Stimulated activated memory B cell treated with anti-CD40 and anti-IgM and Interleukin-4, amounts not matched to agents 10 μg/mL and 1 μg/mL and 100 μg/mL, for 72 hours (primary cell): ENCODE results near the gene PADI4.

Experiments used
- ATAC-seq: fragments of 150-1000 bp; cut with Tn5 transposase; 2 replicates; pipeline ENCODE4 v1.10.0; 2021
- H3K27ac Mint-ChIP-seq: one replicate; pipeline ENCODE4 v1.8.0; 2022; ENCODE audit warnings: mild to moderate bottlenecking, mixed read lengths
- H3K27me3 Mint-ChIP-seq: one replicate; pipeline ENCODE4 v1.8.0; 2022; ENCODE audit warnings: mixed read lengths
- H3K36me3 Mint-ChIP-seq: one replicate; pipeline ENCODE4 v1.8.0; 2022; ENCODE audit warnings: mixed read lengths
- H3K4me1 Mint-ChIP-seq: one replicate; pipeline ENCODE4 v1.8.0; 2022; ENCODE audit warnings: mixed read lengths
- H3K4me3 Mint-ChIP-seq: one replicate; pipeline ENCODE4 v1.8.0; 2022; ENCODE audit warnings: mild to moderate bottlenecking, moderate library complexity, mixed read lengths
- H3K9me3 Mint-ChIP-seq: one replicate; pipeline ENCODE4 v1.8.0; 2022; ENCODE audit warnings: mixed read lengths

The PADI4 gene

GRCh38 chr1:17363771-17364170, 55.8 kb downstream of the PADI4 start:
- peaks cover 3% of the 10 kb centered on the region for H3K9me3 Mint-ChIP-seq
- no peak overlapping the region for H3K4me3 Mint-ChIP-seq
- H3K27me3 Mint-ChIP-seq, result peaks cover 48% of the 10 kb centered on the region
- no peaks in the 10 kb centered on the region for H3K4me1 Mint-ChIP-seq
- no peaks in the 10 kb centered on the region for H3K36me3 Mint-ChIP-seq
- ATAC-seq, result no peak
- H3K27ac Mint-ChIP-seq, result no peak overlapping the region

GRCh38 chr1:17365293-17365692, 57.3 kb downstream of the PADI4 start:
- H3K36me3 Mint-ChIP-seq, result no peaks in the 10 kb centered on the region
- peaks cover 3% of the 10 kb centered on the region for H3K9me3 Mint-ChIP-seq
- H3K27ac Mint-ChIP-seq, result no peak overlapping the region
- ATAC-seq, result no peak
- H3K27me3 Mint-ChIP-seq, result peaks cover 48% of the 10 kb centered on the region
- no peak overlapping the region for H3K4me3 Mint-ChIP-seq
- no peaks in the 10 kb centered on the region for H3K4me1 Mint-ChIP-seq

GRCh38 chr1:17369466-17369865, 61.5 kb downstream of the PADI4 start:
- Mint-ChIP-seq H3K4me1 (no peaks in the 10 kb centered on the region), H3K27ac (no peak overlapping the region), H3K4me3 (no peak overlapping the region), H3K36me3 (no peaks in the 10 kb centered on the region), H3K9me3 (peaks cover 1% of the 10 kb centered on the region), H3K27me3 (peaks cover 25% of the 10 kb centered on the region)
- ATAC-seq, result no peak

- Mint-ChIP-seq H3K27ac (no peak overlapping the region), H3K4me3 (no peak overlapping the region), H3K4me1 (no peaks in the 10 kb centered on the region), H3K9me3 (no peaks in the 10 kb centered on the region), H3K27me3 (peaks cover 21% of the 10 kb centered on the region), H3K36me3 (no peaks in the 10 kb centered on the region)
- no peak for ATAC-seq
Measured at GRCh38 chr1:17370618-17371017, 62.6 kb downstream of the PADI4 start.

GRCh38 chr1:17371896-17372295, 63.9 kb downstream of the PADI4 start, which contains the start of gene PADI6:
PADI6 (plus strand) TSS chr1:17372196; CDS start chr1:17372246, 50 bp downstream.
- Mint-ChIP-seq H3K4me1 (no peaks in the 10 kb centered on the region), H3K36me3 (no peaks in the 10 kb centered on the region), H3K27ac (no peak within 1 kb of the TSS), H3K9me3 (no peaks in the 10 kb centered on the region), H3K27me3 (peaks cover 13% of the 10 kb centered on the region), H3K4me3 (no peak within 1 kb of the TSS)
- peak; percentile 5 for ATAC-seq

GRCh38 chr1:17372955-17373354, 65.0 kb downstream of the PADI4 start:
- peaks cover 13% of the 10 kb centered on the region for H3K27me3 Mint-ChIP-seq
- no peak overlapping the region for H3K4me3 Mint-ChIP-seq
- H3K4me1 Mint-ChIP-seq, result no peaks in the 10 kb centered on the region
- H3K9me3 Mint-ChIP-seq, result no peaks in the 10 kb centered on the region
- no peak for ATAC-seq
- H3K27ac Mint-ChIP-seq, result no peak overlapping the region
- H3K36me3 Mint-ChIP-seq, result no peaks in the 10 kb centered on the region

- Mint-ChIP-seq H3K27ac (no peak overlapping the region), H3K27me3 (peaks cover 29% of the 10 kb centered on the region), H3K9me3 (no peaks in the 10 kb centered on the region), H3K4me1 (no peaks in the 10 kb centered on the region), H3K4me3 (no peak overlapping the region), H3K36me3 (no peaks in the 10 kb centered on the region)
- ATAC-seq, result no peak
Measured at GRCh38 chr1:17375651-17376050, 67.7 kb downstream of the PADI4 start.

- Mint-ChIP-seq H3K4me3 (no peak overlapping the region), H3K27me3 (peaks cover 34% of the 10 kb centered on the region), H3K9me3 (no peaks in the 10 kb centered on the region), H3K36me3 (no peaks in the 10 kb centered on the region), H3K27ac (no peak overlapping the region), H3K4me1 (no peaks in the 10 kb centered on the region)
- no peak for ATAC-seq
Measured at GRCh38 chr1:17377325-17377953, 69.4 kb downstream of the PADI4 start.

GRCh38 chr1:17381161-17381560, 73.2 kb downstream of the PADI4 start:
- no peaks in the 10 kb centered on the region for H3K9me3 Mint-ChIP-seq
- no peak overlapping the region for H3K4me3 Mint-ChIP-seq
- no peaks in the 10 kb centered on the region for H3K36me3 Mint-ChIP-seq
- H3K4me1 Mint-ChIP-seq, result no peaks in the 10 kb centered on the region
- ATAC-seq, result no peak
- H3K27ac Mint-ChIP-seq, result no peak overlapping the region
- peaks cover 34% of the 10 kb centered on the region for H3K27me3 Mint-ChIP-seq

- Mint-ChIP-seq H3K27me3 (peaks cover 10% of the 10 kb centered on the region), H3K9me3 (no peaks in the 10 kb centered on the region), H3K4me1 (peaks cover 16% of the 10 kb centered on the region), H3K36me3 (no peaks in the 10 kb centered on the region), H3K4me3 (no peak overlapping the region), H3K27ac (no peak overlapping the region)
- no peak for ATAC-seq
Measured at GRCh38 chr1:17392199-17392740, 84.3 kb downstream of the PADI4 start.

- Mint-ChIP-seq H3K36me3 (no peaks in the 10 kb centered on the region), H3K4me1 (peaks cover 16% of the 10 kb centered on the region)
Measured at GRCh38 chr1:17393230-17393629, 85.2 kb downstream of the PADI4 start.

GRCh38 chr1:17397910-17398695, 90.1 kb downstream of the PADI4 start:
- H3K27me3 Mint-ChIP-seq, result peaks cover 10% of the 10 kb centered on the region
- ATAC-seq, result no peak
- peaks cover 8% of the 10 kb centered on the region for H3K4me1 Mint-ChIP-seq
- no peaks in the 10 kb centered on the region for H3K36me3 Mint-ChIP-seq
- H3K9me3 Mint-ChIP-seq, result no peaks in the 10 kb centered on the region
- H3K4me3 Mint-ChIP-seq, result no peak overlapping the region
- H3K27ac Mint-ChIP-seq, result no peak overlapping the region

More at GRCh38 chr1:17393230-17393629, 85.2 kb downstream of the PADI4 start:
- no peaks in the 10 kb centered on the region for H3K9me3 Mint-ChIP-seq
- no peak overlapping the region for H3K27ac Mint-ChIP-seq
- ATAC-seq, result peak; percentile 58
- H3K27me3 Mint-ChIP-seq, result peaks cover 10% of the 10 kb centered on the region
- no peak overlapping the region for H3K4me3 Mint-ChIP-seq

- Mint-ChIP-seq H3K4me1 (peaks cover 10% of the 10 kb centered on the region), H3K27ac (no peak overlapping the region), H3K27me3 (no peaks in the 10 kb centered on the region), H3K9me3 (no peaks in the 10 kb centered on the region), H3K36me3 (no peaks in the 10 kb centered on the region), H3K4me3 (no peak overlapping the region)
- no peak for ATAC-seq
Measured at GRCh38 chr1:17400725-17401341, 92.8 kb downstream of the PADI4 start.

GRCh38 chr1:17401841-17402240, 93.8 kb downstream of the PADI4 start:
- Mint-ChIP-seq H3K27ac (no peak overlapping the region), H3K36me3 (peaks cover 4% of the 10 kb centered on the region), H3K4me1 (peaks cover 10% of the 10 kb centered on the region), H3K27me3 (no peaks in the 10 kb centered on the region), H3K4me3 (no peak overlapping the region), H3K9me3 (no peaks in the 10 kb centered on the region)
- no peak for ATAC-seq

GRCh38 chr1:17403081-17403480, 95.1 kb downstream of the PADI4 start:
- Mint-ChIP-seq H3K9me3 (no peaks in the 10 kb centered on the region), H3K27ac (no peak overlapping the region), H3K4me1 (peaks cover 10% of the 10 kb centered on the region), H3K4me3 (no peak overlapping the region), H3K36me3 (peaks cover 16% of the 10 kb centered on the region), H3K27me3 (no peaks in the 10 kb centered on the region)
- ATAC-seq, result no peak
